Aorta (tissue), 5 donors: Measurements from ENCODE around the gene ZMAT5. TPM values are rescaled to one million over a fixed set of nuclear protein-coding genes. Genes with fewer than 3 reads are reported as not detected.

Experiments used
- ATAC-seq: fragments of 200-7000 bp; cut with Tn5 transposase; one replicate; pipeline ENCODE4 v1.9.1; 2022; ENCODE audit warnings: moderate library complexity; ENCODE audit not compliant: low FRiP score
- DNase-seq, 2 donors: peaks; one replicate each; pipeline ENCODE4 v3.0.0-alpha.2; 2020
- H3K27ac ChIP-seq, 2 donors: one replicate each; pipeline ENCODE4 v1.5.1; 2013; ENCODE audit warnings: low read length in 2 of 2, mild to moderate bottlenecking in 2 of 2, moderate library complexity in 2 of 2, control low read depth in 1 of 2, inconsistent platforms in 1 of 2, low read depth in 1 of 2
- H3K27me3 ChIP-seq, 2 donors: one replicate each; pipeline ENCODE4 v1.6.1; 2013; ENCODE audit warnings: control low read depth in 1 of 2, low read length in 1 of 2, mild to moderate bottlenecking in 1 of 2, moderate library complexity in 1 of 2; ENCODE audit not compliant: insufficient read depth in 2 of 2, control insufficient read depth in 1 of 2
- H3K36me3 ChIP-seq, 2 donors: one replicate each; pipeline ENCODE4 v1.6.1; 2013; ENCODE audit warnings: control low read depth in 1 of 2, low read length in 1 of 2, mild to moderate bottlenecking in 1 of 2; ENCODE audit not compliant: insufficient read depth in 2 of 2, control insufficient read depth in 1 of 2
- H3K4me1 ChIP-seq, 2 donors: one replicate each; pipeline ENCODE4 v1.6.1; 2013; ENCODE audit warnings: low read length in 2 of 2, control low read depth in 1 of 2, mild to moderate bottlenecking in 1 of 2, moderate library complexity in 1 of 2; ENCODE audit not compliant: insufficient read depth in 2 of 2, control insufficient read depth in 1 of 2
- H3K4me3 ChIP-seq, 2 donors: one replicate each; pipeline ENCODE4 v1.5.1; 2013; ENCODE audit warnings: low read length in 2 of 2, control low read depth in 1 of 2, mild to moderate bottlenecking in 1 of 2
- H3K9me3 ChIP-seq: one replicate; pipeline ENCODE4 v1.6.1; 2013; ENCODE audit warnings: mild to moderate bottlenecking, low read length; ENCODE audit not compliant: control insufficient read depth
- WGBS, 2 donors: extraction: QIAGEN DNeasy Blood & Tissue Kit; methylation state at CpG; one replicate each; pipeline ENCODE4 v1.1.7; 2013; 5-methylcytosine and 5-hydroxymethylcytosine counted together
- intact Hi-C, 2 donors: fragments of 100-400 bp; cut with DNase I; formaldehyde crosslinking; loops; one replicate each; pipeline versions ENCODE4 v1.14.2 to v1.15.0; 2022
- polyA plus RNA-seq, 2 donors: library from polyadenylated mRNA; stranded (reverse); fragments of 200-250 nt; gene quantifications; one replicate each; pipeline ENCODE4 v1.2.3, GENCODE V29; 2013
- total RNA-seq, 2 donors: library from RNA; stranded (reverse); fragmentation: NEBNext Ultra II Directional; extraction: Animal tissue kit (Norgen Biotek cat#: 25700); gene quantifications; one replicate each; pipeline ENCODE4 v1.2.1, GENCODE V29; 2021
- donor health status: healthy with polysubstance abuse.
- donor health status: Bipolar disorder and iron deficiency.
- donor health status: DM: no; HTN: no; CAD: no.
- donor health status: DM: no; HTN: no; CAD: no.
- donor health status: DM: yes; HTN: yes; CAD: no.

Gene ZMAT5
- total and polyA plus RNA-seq, 4 donors = 11.3 to 29.0 (median 19.2) TPM

GRCh38 chr22:29715705-29716104 is 51.1 kb downstream of the ZMAT5 start:
- DNase-seq (no peak), ATAC-seq (no peak)
- no peaks in the 10 kb centered on the region for H3K36me3 ChIP-seq
- intact Hi-C loops = no loop called here
- no peaks in the 10 kb centered on the region for H3K27me3 ChIP-seq
- no peaks in the 10 kb centered on the region for H3K4me1 ChIP-seq
- no peak overlapping the region for H3K4me3 ChIP-seq
- no peak overlapping the region for H3K27ac ChIP-seq
- WGBS, 2 donors = 60 to 67% methylated on average over 5 of the region's 5 CpGs
- no peaks in the 10 kb centered on the region for H3K9me3 ChIP-seq

DNA sequence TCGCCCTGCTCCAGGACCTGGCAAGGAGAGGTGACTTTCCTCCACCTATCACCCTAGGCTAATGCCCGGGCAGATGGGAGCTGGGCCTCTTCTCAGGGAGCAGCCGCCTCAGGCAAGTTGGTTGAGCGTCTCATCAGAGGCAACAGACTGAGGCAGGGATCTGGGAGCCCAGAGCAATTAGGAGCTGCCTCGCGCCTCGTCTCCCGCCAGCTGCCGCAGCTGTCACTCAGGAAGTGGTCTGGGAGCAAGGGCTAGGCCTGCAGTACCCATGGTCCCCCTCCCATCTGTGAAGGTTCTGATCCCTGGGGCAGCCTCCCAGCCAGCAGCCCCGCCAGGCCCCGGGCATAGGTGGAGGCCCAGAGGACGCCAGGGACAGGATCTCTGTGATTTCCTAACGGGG is 51.6 kb downstream of the ZMAT5 start:
- Histone ChIP-seq H3K4me3 (no peak overlapping the region), H3K27ac (no peak overlapping the region), H3K27me3 (no peaks in the 10 kb centered on the region), H3K9me3 (no peaks in the 10 kb centered on the region), H3K4me1 (no peaks in the 10 kb centered on the region), H3K36me3 (no peaks in the 10 kb centered on the region)
- ATAC-seq (no peak), DNase-seq (no peak)
- intact Hi-C loops = no loop called here
- 53 to 54% methylated on average over 12 to 13 of the region's 13 CpGs for WGBS, 2 donors

DNA sequence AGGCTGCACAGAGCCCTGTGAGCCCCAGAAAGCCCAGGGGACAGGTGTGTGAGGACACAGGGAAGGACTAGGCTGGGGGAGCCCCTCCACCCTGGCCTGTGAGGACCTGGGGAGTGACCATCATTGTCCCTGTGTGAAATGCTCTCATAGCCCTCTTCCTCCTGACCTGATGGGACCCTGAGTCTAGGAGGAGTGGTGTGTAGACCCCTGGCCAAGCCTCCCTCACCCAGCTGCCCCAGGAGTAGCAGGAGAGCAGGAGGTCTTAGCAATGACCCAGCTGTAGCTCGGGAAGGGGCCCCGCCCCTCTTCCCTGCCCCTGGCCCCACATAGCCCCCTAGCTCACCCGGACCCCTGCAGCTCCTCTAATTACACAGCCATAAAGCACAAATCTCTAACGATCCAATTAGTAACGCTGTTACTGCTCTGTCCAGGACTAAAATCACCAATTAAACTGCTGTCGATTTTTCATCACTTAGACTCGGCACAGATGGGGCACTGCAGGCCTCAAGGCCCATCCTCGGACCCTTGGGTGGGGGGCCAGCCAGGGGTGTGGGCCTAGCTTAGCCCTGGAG is 53.6 kb downstream of the ZMAT5 start:
- Histone ChIP-seq H3K9me3 (no peaks in the 10 kb centered on the region), H3K4me1 (no peaks in the 10 kb centered on the region), H3K4me3 (no peak overlapping the region), H3K27ac (no peak overlapping the region), H3K36me3 (no peaks in the 10 kb centered on the region), H3K27me3 (no peaks in the 10 kb centered on the region)
- intact Hi-C loops = no loop called here
- ATAC-seq (no peak), DNase-seq (no peak)
- 38 to 53% methylated on average over 8 of the region's 8 CpGs for WGBS, 2 donors

- DNase-seq (no peak), ATAC-seq (no peak)
- Histone ChIP-seq H3K36me3 (no peaks in the 10 kb centered on the region), H3K9me3 (no peaks in the 10 kb centered on the region), H3K4me1 (no peaks in the 10 kb centered on the region), H3K4me3 (no peak overlapping the region), H3K27ac (no peak overlapping the region), H3K27me3 (no peaks in the 10 kb centered on the region)
- WGBS, 2 donors = 87 to 90% methylated on average over 2 of the region's 2 CpGs
- intact Hi-C loops = no loop called here
Measured at GRCh38 chr22:29712119-29712518, 54.7 kb downstream of the ZMAT5 start.

DNA sequence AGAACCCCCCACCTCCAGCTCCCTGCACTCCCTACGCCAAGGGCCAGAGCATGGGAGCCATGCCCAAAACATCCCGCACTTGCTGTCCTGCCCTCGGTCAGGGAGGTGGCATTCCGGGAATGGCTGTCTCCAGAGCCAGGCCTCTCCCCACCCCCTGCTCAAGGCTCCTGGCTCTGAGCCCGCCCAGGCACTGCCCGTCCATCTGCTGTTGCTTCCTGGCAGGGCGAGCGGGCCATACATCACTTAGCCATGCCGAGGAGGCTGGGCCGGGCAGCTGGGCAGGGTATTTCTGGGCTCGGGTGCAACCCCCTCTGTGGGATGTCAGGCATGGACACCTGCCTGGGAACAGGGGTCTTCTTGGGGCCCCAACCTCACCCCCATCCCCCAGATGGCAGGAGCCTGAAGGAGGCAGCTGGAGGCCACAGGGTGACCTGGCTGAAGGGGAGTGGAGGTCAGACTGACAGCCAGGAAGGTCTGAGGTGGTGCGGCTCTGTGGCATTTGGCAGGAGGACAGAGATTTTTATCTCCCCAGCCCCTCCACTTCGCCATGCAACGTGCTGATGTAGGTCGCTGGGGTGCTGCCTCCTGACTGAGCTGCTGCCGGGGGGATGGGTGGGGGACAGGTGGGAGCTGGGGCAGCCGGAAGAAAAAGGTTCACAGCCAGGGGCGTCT is 55.7 kb downstream of the ZMAT5 start:
- no peak for DNase-seq
- no peak for ATAC-seq
- Histone ChIP-seq H3K4me3 (no peak overlapping the region), H3K9me3 (no peaks in the 10 kb centered on the region), H3K4me1 (no peaks in the 10 kb centered on the region), H3K27me3 (no peaks in the 10 kb centered on the region), H3K36me3 (no peaks in the 10 kb centered on the region), H3K27ac (no peak overlapping the region)
- 17 to 25% methylated on average over 17 to 18 of the region's 18 CpGs for WGBS, 2 donors
- intact Hi-C loops = no loop called here

- H3K9me3 ChIP-seq = no peaks in the 10 kb centered on the region
- no peak overlapping the region for H3K4me3 ChIP-seq
- intact Hi-C loops = no loop called here
- no peaks in the 10 kb centered on the region for H3K36me3 ChIP-seq
- DNase-seq (no peak), ATAC-seq (no peak)
- WGBS, 2 donors = 78 to 83% methylated on average over 15 of the region's 15 CpGs
- no peaks in the 10 kb centered on the region for H3K4me1 ChIP-seq
- no peaks in the 10 kb centered on the region for H3K27me3 ChIP-seq
- H3K27ac ChIP-seq = no peak overlapping the region
Measured at GRCh38 chr22:29710193-29710592, 56.6 kb downstream of the ZMAT5 start.

DNA sequence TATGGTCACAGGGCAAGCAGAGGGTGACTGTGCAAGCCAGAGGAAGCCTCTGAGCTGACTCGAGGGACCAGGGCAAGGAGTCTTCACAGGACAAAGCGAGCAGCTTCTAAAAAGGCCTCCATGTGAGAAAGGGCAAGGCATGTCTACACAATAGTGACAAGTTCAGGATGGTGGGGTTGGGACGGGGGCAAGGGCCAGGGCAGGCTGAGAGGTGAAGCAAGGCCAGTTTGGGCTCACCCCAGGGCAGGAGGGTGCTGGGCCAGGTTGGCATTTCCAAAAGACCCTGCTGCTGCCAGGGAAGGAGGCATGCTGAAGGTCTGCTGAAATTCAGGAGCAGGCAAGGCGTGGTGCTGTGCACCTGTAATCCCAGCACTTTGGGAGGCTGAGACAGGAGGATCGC is 59.3 kb downstream of the ZMAT5 start:
- no peak overlapping the region for H3K4me3 ChIP-seq
- H3K27ac ChIP-seq = no peak overlapping the region
- no peak for DNase-seq
- intact Hi-C loops = no loop called here
- H3K27me3 ChIP-seq = no peaks in the 10 kb centered on the region
- no peaks in the 10 kb centered on the region for H3K4me1 ChIP-seq
- H3K36me3 ChIP-seq = no peaks in the 10 kb centered on the region
- H3K9me3 ChIP-seq = no peaks in the 10 kb centered on the region
- 85 to 87% methylated on average over 5 of the region's 5 CpGs for WGBS, 2 donors
- no peak for ATAC-seq

- intact Hi-C loops = no loop called here
- no peaks in the 10 kb centered on the region for H3K27me3 ChIP-seq
- 22 to 23% methylated on average over 18 of the region's 18 CpGs for WGBS, 2 donors
Measured at GRCh38 chr22:29707010-29707409, 59.8 kb downstream of the ZMAT5 start.

GRCh38 chr22:29706486-29706885 is 60.3 kb downstream of the ZMAT5 start:
- DNase-seq = no peak
- intact Hi-C loops = no loop called here
- ATAC-seq = no peak
- no peak overlapping the region for H3K4me3 ChIP-seq
- no peaks in the 10 kb centered on the region for H3K4me1 ChIP-seq
- no peaks in the 10 kb centered on the region for H3K27me3 ChIP-seq
- 28 to 37% methylated on average over 9 of the region's 9 CpGs for WGBS, 2 donors
- H3K27ac ChIP-seq = no peak overlapping the region
- no peaks in the 10 kb centered on the region for H3K9me3 ChIP-seq
- H3K36me3 ChIP-seq = no peaks in the 10 kb centered on the region

More at GRCh38 chr22:29707010-29707409, 59.8 kb downstream of the ZMAT5 start:
- DNase-seq (no peak), ATAC-seq (no peak)
- H3K36me3 ChIP-seq = no peaks in the 10 kb centered on the region
- no peak overlapping the region for H3K27ac ChIP-seq
- no peaks in the 10 kb centered on the region for H3K9me3 ChIP-seq
- H3K4me1 ChIP-seq = no peaks in the 10 kb centered on the region
- H3K4me3 ChIP-seq = no peak overlapping the region
